ENCODE data around the gene TRIP11.

The TRIP11 gene

GRCh38 chr14:91964724-91965123 is 75.1 kb downstream of the TRIP11 start:
- DNase-seq = no peak
- Histone ChIP-seq H2AFZ (ENCODE audit: insufficient read depth, low read length, poor library complexity) (no peak overlapping the region), H2BK12ac (ENCODE audit: low read length) (no peak overlapping the region), H3K9ac (ENCODE audit: low read length) (no peak overlapping the region), H3K27me3 (ENCODE audit: insufficient read depth, low read length) (no peaks in the 10 kb centered on the region), H2BK5ac (ENCODE audit: low read depth, low read length, poor library complexity) (no peak overlapping the region), H3K27ac (ENCODE audit: low read depth, low read length) (no peak overlapping the region), H4K91ac (ENCODE audit: low read depth, low read length) (no peak overlapping the region), H3K79me2 (ENCODE audit: control insufficient read depth, insufficient read depth, low read length, poor library complexity) (no peaks in the 10 kb centered on the region), H3K9me3 (ENCODE audit: insufficient read depth, low read depth, low read length) (no peaks in the 10 kb centered on the region), H2BK120ac (ENCODE audit: insufficient read depth, low read length, poor library complexity) (no peak overlapping the region), H3K4ac (ENCODE audit: low read depth, low read length) (no peak overlapping the region), H3K4me3 (ENCODE audit: low read depth, low read length) (no peak overlapping the region), H3K23ac (ENCODE audit: low read length) (no peak overlapping the region), H4K12ac (ENCODE audit: low read depth, low read length) (no peak overlapping the region), H3K4me2 (ENCODE audit: low read length) (no peak overlapping the region), H3K4me1 (ENCODE audit: control insufficient read depth in 1 of 2, insufficient read depth in 2 of 2, low read length in 2 of 2) (peaks cover 3 to 4% of the 10 kb centered on the region in 2 experiments), H3K36me3 (ENCODE audit: control insufficient read depth in 1 of 2, insufficient read depth in 2 of 2, low read length in 2 of 2) (peaks cover 6% of the 10 kb centered on the region in 2 experiments), H4K8ac (ENCODE audit: low read depth, low read length) (no peak overlapping the region), H3K14ac (ENCODE audit: low read length) (no peak overlapping the region), H3K18ac (ENCODE audit: low read length) (no peak overlapping the region), H3K79me1 (ENCODE audit: low read length) (no peaks in the 10 kb centered on the region), H2AK5ac (ENCODE audit: low read length) (no peak overlapping the region)
- WGBS (ENCODE audit: extremely low coverage, insufficient coverage, insufficient read length) = no CpG with 5 or more reads among the region's 4 CpGs

- Histone ChIP-seq H3K79me1 (ENCODE audit: low read length) (no peaks in the 10 kb centered on the region), H3K14ac (ENCODE audit: low read length) (no peak overlapping the region), H3K36me3 (ENCODE audit: control insufficient read depth in 1 of 2, insufficient read depth in 2 of 2, low read length in 2 of 2) (peaks cover 4% of the 10 kb centered on the region in 2 experiments), H2BK5ac (ENCODE audit: low read depth, low read length, poor library complexity) (no peak overlapping the region), H3K9me3 (ENCODE audit: insufficient read depth, low read depth, low read length) (no peaks in the 10 kb centered on the region), H3K27me3 (ENCODE audit: insufficient read depth, low read length) (no peaks in the 10 kb centered on the region), H4K12ac (ENCODE audit: low read depth, low read length) (no peak overlapping the region), H4K91ac (ENCODE audit: low read depth, low read length) (no peak overlapping the region), H3K23ac (ENCODE audit: low read length) (no peak overlapping the region), H2BK120ac (ENCODE audit: insufficient read depth, low read length, poor library complexity) (no peak overlapping the region), H2AFZ (ENCODE audit: insufficient read depth, low read length, poor library complexity) (no peak overlapping the region), H3K4me3 (ENCODE audit: low read depth, low read length) (no peak overlapping the region), H3K79me2 (ENCODE audit: control insufficient read depth, insufficient read depth, low read length, poor library complexity) (no peaks in the 10 kb centered on the region), H3K4me1 (ENCODE audit: control insufficient read depth in 1 of 2, insufficient read depth in 2 of 2, low read length in 2 of 2) (peaks cover 3 to 4% of the 10 kb centered on the region in 2 experiments), H3K27ac (ENCODE audit: low read depth, low read length) (no peak overlapping the region), H2AK5ac (ENCODE audit: low read length) (no peak overlapping the region), H3K9ac (ENCODE audit: low read length) (no peak overlapping the region), H3K4ac (ENCODE audit: low read depth, low read length) (no peak overlapping the region), H2BK12ac (ENCODE audit: low read length) (no peak overlapping the region), H4K8ac (ENCODE audit: low read depth, low read length) (no peak overlapping the region), H3K4me2 (ENCODE audit: low read length) (no peak overlapping the region), H3K18ac (ENCODE audit: low read length) (no peak overlapping the region)
- DNase-seq = no peak
- no CpG with 5 or more reads among the region's 1 CpG for WGBS (ENCODE audit: extremely low coverage, insufficient coverage, insufficient read length)
Measured at GRCh38 chr14:91964011-91964410, 75.8 kb downstream of the TRIP11 start.

- H4K12ac ChIP-seq (ENCODE audit: low read depth, low read length) = no peak overlapping the region
- no peak overlapping the region for H3K23ac ChIP-seq (ENCODE audit: low read length)
- no peak overlapping the region for H3K4me2 ChIP-seq (ENCODE audit: low read length)
- no peak overlapping the region for H3K18ac ChIP-seq (ENCODE audit: low read length)
- no peaks in the 10 kb centered on the region for H3K79me2 ChIP-seq (ENCODE audit: control insufficient read depth, insufficient read depth, low read length, poor library complexity)
- no peak overlapping the region for H2AK5ac ChIP-seq (ENCODE audit: low read length)
- no peak overlapping the region for H2AFZ ChIP-seq (ENCODE audit: insufficient read depth, low read length, poor library complexity)
- no peak overlapping the region for H3K14ac ChIP-seq (ENCODE audit: low read length)
- H2BK12ac ChIP-seq (ENCODE audit: low read length) = no peak overlapping the region
- peaks cover 0 to 1% of the 10 kb centered on the region in 2 experiments for H3K36me3 ChIP-seq (ENCODE audit: control insufficient read depth in 1 of 2, insufficient read depth in 2 of 2, low read length in 2 of 2)
- no peak overlapping the region for H4K91ac ChIP-seq (ENCODE audit: low read depth, low read length)
- no peak overlapping the region for H3K27ac ChIP-seq (ENCODE audit: low read depth, low read length)
- no peaks in the 10 kb centered on the region for H3K79me1 ChIP-seq (ENCODE audit: low read length)
- H2BK5ac ChIP-seq (ENCODE audit: low read depth, low read length, poor library complexity) = no peak overlapping the region
- H3K4me1 ChIP-seq (ENCODE audit: control insufficient read depth in 1 of 2, insufficient read depth in 2 of 2, low read length in 2 of 2) = peaks cover 3 to 4% of the 10 kb centered on the region in 2 experiments
- H4K8ac ChIP-seq (ENCODE audit: low read depth, low read length) = no peak overlapping the region
- H3K9ac ChIP-seq (ENCODE audit: low read length) = no peak overlapping the region
- no peak overlapping the region for H3K4me3 ChIP-seq (ENCODE audit: low read depth, low read length)
- DNase-seq = no peak
- H3K27me3 ChIP-seq (ENCODE audit: insufficient read depth, low read length) = no peaks in the 10 kb centered on the region
- no peak overlapping the region for H2BK120ac ChIP-seq (ENCODE audit: insufficient read depth, low read length, poor library complexity)
- WGBS (ENCODE audit: extremely low coverage, insufficient coverage, insufficient read length) = no CpG with 5 or more reads among the region's 6 CpGs
- no peak overlapping the region for H3K4ac ChIP-seq (ENCODE audit: low read depth, low read length)
- H3K9me3 ChIP-seq (ENCODE audit: insufficient read depth, low read depth, low read length) = no peaks in the 10 kb centered on the region
Measured at GRCh38 chr14:91963465-91963864, 76.4 kb downstream of the TRIP11 start.

GRCh38 chr14:91961297-91962220 is 78.3 kb downstream of the TRIP11 start:
- Histone ChIP-seq H3K4me1 (ENCODE audit: control insufficient read depth in 1 of 2, insufficient read depth in 2 of 2, low read length in 2 of 2) (peaks cover 3 to 5% of the 10 kb centered on the region in 2 experiments), H3K14ac (ENCODE audit: low read length) (no peak overlapping the region), H2AK5ac (ENCODE audit: low read length) (no peak overlapping the region), H4K12ac (ENCODE audit: low read depth, low read length) (no peak overlapping the region), H3K4ac (ENCODE audit: low read depth, low read length) (no peak overlapping the region), H4K91ac (ENCODE audit: low read depth, low read length) (no peak overlapping the region), H3K4me2 (ENCODE audit: low read length) (no peak overlapping the region), H3K9me3 (ENCODE audit: insufficient read depth, low read depth, low read length) (no peaks in the 10 kb centered on the region), H3K4me3 (ENCODE audit: low read depth, low read length) (no peak overlapping the region), H3K79me1 (ENCODE audit: low read length) (no peaks in the 10 kb centered on the region), H3K79me2 (ENCODE audit: control insufficient read depth, insufficient read depth, low read length, poor library complexity) (no peaks in the 10 kb centered on the region), H2BK12ac (ENCODE audit: low read length) (no peak overlapping the region), H3K27me3 (ENCODE audit: insufficient read depth, low read length) (no peaks in the 10 kb centered on the region), H2BK5ac (ENCODE audit: low read depth, low read length, poor library complexity) (no peak overlapping the region), H3K36me3 (ENCODE audit: control insufficient read depth in 1 of 2, insufficient read depth in 2 of 2, low read length in 2 of 2) (peaks cover 0 to 1% of the 10 kb centered on the region in 2 experiments), H4K8ac (ENCODE audit: low read depth, low read length) (no peak overlapping the region), H2AFZ (ENCODE audit: insufficient read depth, low read length, poor library complexity) (no peak overlapping the region), H3K23ac (ENCODE audit: low read length) (no peak overlapping the region), H2BK120ac (ENCODE audit: insufficient read depth, low read length, poor library complexity) (no peak overlapping the region), H3K9ac (ENCODE audit: low read length) (no peak overlapping the region), H3K27ac (ENCODE audit: low read depth, low read length) (no peak overlapping the region), H3K18ac (ENCODE audit: low read length) (no peak overlapping the region)
- no peak for DNase-seq
- no CpG with 5 or more reads among the region's 14 CpGs for WGBS (ENCODE audit: extremely low coverage, insufficient coverage, insufficient read length)
